ENCODE measurements around the gene ANP32A.

Gene ANP32A

GRCh38 chr15:68784206-68784605, 36.5 kb downstream of the ANP32A start:
- no peak for DNase-seq (ENCODE audit: insufficient read length, low spot score)

GRCh38 chr15:68783226-68784058, 37.3 kb downstream of the ANP32A start:
- FAIRE-seq (no peak), DNase-seq (ENCODE audit: insufficient read length, low spot score) (no peak)

More at GRCh38 chr15:68784206-68784605, 36.5 kb downstream of the ANP32A start:
- FAIRE-seq, result no peak

- no peak for FAIRE-seq
- DNase-seq (ENCODE audit: insufficient read length, low spot score), result no peak
Measured at GRCh38 chr15:68782589-68783161, 38.0 kb downstream of the ANP32A start.

DNA sequence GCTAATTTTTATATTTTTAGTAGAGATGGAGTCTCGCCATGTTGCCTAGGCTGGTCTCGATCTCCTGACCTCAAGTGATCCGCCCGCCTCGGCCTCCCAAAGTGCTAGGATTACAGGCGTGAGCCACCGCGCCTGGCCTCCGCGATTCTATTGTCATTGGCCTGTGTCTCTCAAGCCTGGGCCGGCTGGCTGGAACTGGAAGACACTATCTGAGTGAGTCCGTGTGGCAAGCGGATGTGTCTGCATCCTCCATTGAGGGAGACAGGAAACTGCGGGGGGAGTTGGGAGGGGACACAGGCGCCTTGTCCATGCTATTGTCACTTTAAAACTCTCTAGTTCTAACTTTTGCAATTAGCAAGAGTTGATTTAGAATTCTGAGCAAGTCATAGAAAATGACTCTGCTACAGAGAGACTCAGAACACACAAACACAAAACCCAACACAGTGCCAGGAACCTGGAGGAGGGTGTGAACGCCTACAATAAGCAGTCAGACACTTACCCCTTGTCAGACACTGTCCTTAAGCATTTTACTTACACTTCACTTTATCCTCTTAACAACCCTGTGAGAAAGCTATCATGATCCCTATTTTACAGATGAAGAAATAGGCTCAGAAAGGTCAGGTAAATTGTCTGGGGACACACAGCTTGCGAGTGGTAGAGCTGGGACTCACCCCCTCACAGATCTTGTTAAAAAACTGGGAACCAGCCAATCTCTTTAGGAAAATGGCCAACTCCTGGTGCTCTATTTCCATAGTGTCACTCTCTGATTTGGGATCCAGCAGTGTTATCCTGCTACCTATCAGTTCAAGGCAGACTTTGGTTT, 38.7 kb downstream of the ANP32A start:
- DNase-seq (ENCODE audit: insufficient read length, low spot score) (no peak), FAIRE-seq (no peak)

GRCh38 chr15:68781217-68781616, 39.5 kb downstream of the ANP32A start:
- no peak for FAIRE-seq
- DNase-seq (ENCODE audit: insufficient read length, low spot score), result no peak

GRCh38 chr15:68778876-68779275, 41.8 kb downstream of the ANP32A start:
- DNase-seq (ENCODE audit: insufficient read length, low spot score), result no peak
- FAIRE-seq, result no peak

GRCh38 chr15:68776477-68777270, 44.0 kb downstream of the ANP32A start:
- FAIRE-seq (no peak), DNase-seq (ENCODE audit: insufficient read length, low spot score) (no peak)

GRCh38 chr15:68775671-68776476, 44.8 kb downstream of the ANP32A start:
- FAIRE-seq (no peak), DNase-seq (ENCODE audit: insufficient read length, low spot score) (no peak)

- DNase-seq (ENCODE audit: insufficient read length, low spot score) (no peak), FAIRE-seq (no peak)
Measured at GRCh38 chr15:68775236-68775577, 45.5 kb downstream of the ANP32A start.

DNA sequence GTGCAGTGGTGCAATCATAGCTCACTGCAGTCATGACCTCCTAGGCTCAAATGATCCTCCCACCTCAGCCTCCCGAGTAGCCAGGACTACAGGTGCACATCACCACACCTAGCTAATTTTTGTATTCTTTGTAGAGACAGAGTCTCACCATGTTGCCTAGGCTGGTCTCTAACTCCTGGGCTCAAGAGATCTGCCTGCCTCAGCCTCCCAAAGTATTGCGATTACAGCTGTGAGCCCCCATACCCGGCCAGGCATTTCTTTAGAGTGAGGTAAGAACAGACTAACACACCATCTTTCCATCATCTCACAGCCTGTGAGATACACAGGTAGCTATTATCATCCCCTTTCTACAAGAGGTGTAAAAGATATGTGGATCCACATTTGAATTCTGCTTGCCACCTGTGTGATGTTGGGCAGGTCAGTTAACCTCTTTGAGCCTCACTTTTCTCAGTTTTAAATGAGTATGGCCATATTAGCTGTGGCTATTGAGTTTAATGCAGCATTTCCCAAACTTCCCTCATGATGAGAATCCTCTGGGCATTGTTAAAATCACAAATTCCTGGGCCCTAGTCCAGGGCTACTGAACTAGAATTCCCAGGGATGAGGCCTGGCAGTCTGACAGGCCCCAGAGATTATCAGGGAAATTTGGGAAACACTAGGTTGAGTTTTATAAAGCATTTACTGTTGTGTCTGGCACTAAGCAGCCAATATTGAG, 46.0 kb downstream of the ANP32A start:
- FAIRE-seq (no peak), DNase-seq (ENCODE audit: insufficient read length, low spot score) (no peak)

DNA sequence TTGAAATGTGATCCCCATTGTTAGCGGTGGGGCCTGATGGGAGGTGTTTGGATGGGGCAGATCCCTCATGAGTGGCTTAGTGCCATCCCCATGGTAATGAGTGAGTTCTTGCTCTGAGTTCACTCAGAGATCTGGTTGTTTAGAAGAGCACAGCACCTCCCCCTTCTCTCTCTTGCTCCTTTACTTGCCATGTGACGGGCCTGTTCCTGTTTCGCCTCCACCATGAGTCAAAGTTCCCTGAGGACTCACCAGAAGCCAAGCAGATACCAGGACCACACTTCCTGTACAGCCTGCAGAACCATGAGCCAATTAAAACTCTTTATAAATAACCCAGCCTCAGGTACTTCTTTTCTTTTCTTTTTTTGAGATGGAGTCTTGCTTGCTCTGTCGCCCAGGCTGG, 46.6 kb downstream of the ANP32A start:
- FAIRE-seq (no peak), DNase-seq (ENCODE audit: insufficient read length, low spot score) (no peak)

DNA sequence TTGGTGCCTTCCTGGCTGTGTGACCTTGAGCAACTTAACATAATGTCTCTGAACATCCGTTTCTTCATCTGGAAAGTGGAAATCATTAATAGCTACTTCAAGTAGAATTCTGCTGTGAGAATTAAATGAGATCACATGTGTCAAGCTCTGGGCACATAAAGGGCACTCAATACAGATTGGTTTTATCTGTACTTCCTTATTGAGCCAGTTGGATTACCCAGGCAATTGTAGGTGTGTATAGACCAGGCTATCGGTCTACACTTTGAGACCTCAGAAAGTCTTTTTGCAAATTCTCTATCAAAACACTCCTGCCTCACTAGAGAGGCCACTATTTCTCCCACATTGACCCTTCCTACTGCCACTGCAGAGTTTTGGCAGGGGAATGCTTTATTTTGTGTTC, 47.7 kb downstream of the ANP32A start:
- DNase-seq (ENCODE audit: insufficient read length, low spot score) (no peak), FAIRE-seq (no peak)

GRCh38 chr15:68770216-68770615, 50.5 kb downstream of the ANP32A start:
- DNase-seq (ENCODE audit: insufficient read length, low spot score) (no peak), FAIRE-seq (no peak)

GRCh38 chr15:68769702-68770101, 51.0 kb downstream of the ANP32A start:
- DNase-seq (ENCODE audit: insufficient read length, low spot score) (no peak), FAIRE-seq (no peak)

GRCh38 chr15:68768321-68768720, 52.4 kb downstream of the ANP32A start:
- no peak for DNase-seq (ENCODE audit: insufficient read length, low spot score)
- FAIRE-seq, result no peak

- DNase-seq (ENCODE audit: insufficient read length, low spot score), result no peak
- no peak for FAIRE-seq
Measured at GRCh38 chr15:68767833-68768232, 52.9 kb downstream of the ANP32A start.

GRCh38 chr15:68765602-68766368, 54.9 kb downstream of the ANP32A start:
- DNase-seq (ENCODE audit: insufficient read length, low spot score) (no peak), FAIRE-seq (no peak)

DNA sequence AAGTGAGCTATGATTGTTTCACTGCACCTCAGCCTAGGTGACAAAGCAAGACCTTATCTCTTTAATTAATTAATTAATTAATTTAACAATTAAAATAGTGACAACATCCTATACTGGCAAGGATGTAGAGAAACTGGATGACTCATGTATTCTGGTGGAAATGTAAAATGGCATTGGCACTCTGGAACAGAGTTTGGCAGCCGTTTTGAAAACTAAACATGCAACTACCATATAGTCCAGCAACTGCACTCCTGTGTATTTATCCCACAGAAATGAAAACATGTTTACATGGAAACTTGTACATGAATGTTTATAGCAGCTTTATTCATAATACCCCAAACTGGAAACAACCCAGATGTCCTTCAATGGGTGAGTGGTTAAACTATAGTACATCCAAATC, 56.6 kb downstream of the ANP32A start:
- DNase-seq (ENCODE audit: insufficient read length, low spot score), result no peak
- no peak for FAIRE-seq

- FAIRE-seq (no peak), DNase-seq (ENCODE audit: insufficient read length, low spot score) (no peak)
Measured at GRCh38 chr15:68763063-68763462, 57.6 kb downstream of the ANP32A start.
